GM18951 (cell line): ENCODE results near the gene TRPV5.

Experiments used
- POLR2A ChIP-seq: IDR thresholded peaks from 4 replicates; pipeline ENCODE4 v1.6.1; 2011; ENCODE audit warnings: mild to moderate bottlenecking; ENCODE audit not compliant: insufficient read length, insufficient read depth; ENCODE audit errors: extremely low read depth
- in situ Hi-C: fragments of 300-500 bp; cut with MboI; formaldehyde crosslinking; loops from one replicate; pipeline ENCODE4 v1.12.0; 2022; ENCODE audit warnings: low sequenced_read_pairs, mixed read lengths, inconsistent platforms; ENCODE audit not compliant: unreplicated experiment

TRPV5 gene

GRCh38 chr7:142910031-142910433, 23.5 kb downstream of the TRPV5 start:
- no peak for TF ChIP-seq POLR2A
- in situ Hi-C loops: no loop called here

- in situ Hi-C loops: no loop called here
Measured at GRCh38 chr7:142908921-142909890, 24.3 kb downstream of the TRPV5 start.

DNA sequence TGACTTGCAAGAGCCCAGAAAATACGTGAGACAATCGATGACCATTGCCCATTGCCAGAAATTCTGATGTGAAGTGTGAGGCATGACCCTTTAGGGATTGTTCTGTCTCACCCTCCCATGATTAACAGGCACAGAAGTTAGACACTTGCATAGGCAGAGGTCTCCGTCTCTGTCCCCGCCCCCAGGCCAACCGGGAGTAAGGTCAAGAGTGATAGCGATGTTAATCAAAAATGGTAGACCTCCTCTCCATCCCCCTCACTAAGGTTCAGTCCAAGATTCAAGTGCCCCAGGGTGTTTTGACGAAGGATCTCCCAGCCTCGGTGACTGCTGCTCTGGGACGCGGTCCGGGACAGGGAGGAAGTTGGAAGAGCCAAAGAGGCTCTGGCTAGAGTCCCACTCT, 25.3 kb downstream of the TRPV5 start:
- in situ Hi-C loops: no loop called here
- TF ChIP-seq POLR2A: no peak

More at GRCh38 chr7:142908921-142909890, 24.3 kb downstream of the TRPV5 start:
- no peak for TF ChIP-seq POLR2A

GRCh38 chr7:142906643-142907042, 26.9 kb downstream of the TRPV5 start:
- in situ Hi-C loops: no loop called here
- TF ChIP-seq POLR2A: no peak

GRCh38 chr7:142905759-142906158, 27.8 kb downstream of the TRPV5 start:
- TF ChIP-seq POLR2A: no peak
- in situ Hi-C loops: no loop called here

- no peak for TF ChIP-seq POLR2A
- in situ Hi-C loops: no loop called here
Measured at GRCh38 chr7:142904128-142904527, 29.4 kb downstream of the TRPV5 start.

- TF ChIP-seq POLR2A: no peak
- in situ Hi-C loops: no loop called here
Measured at GRCh38 chr7:142901426-142902259, 31.9 kb downstream of the TRPV5 start.

GRCh38 chr7:142899661-142900060, 33.9 kb downstream of the TRPV5 start:
- TF ChIP-seq POLR2A: no peak
- in situ Hi-C loops: no loop called here

- in situ Hi-C loops: no loop called here
- TF ChIP-seq POLR2A: no peak
Measured at GRCh38 chr7:142898377-142899170, 35.0 kb downstream of the TRPV5 start.

- TF ChIP-seq POLR2A: no peak
- in situ Hi-C loops: no loop called here
Measured at GRCh38 chr7:142897691-142898090, 35.9 kb downstream of the TRPV5 start.

GRCh38 chr7:142896741-142897379, 36.7 kb downstream of the TRPV5 start:
- in situ Hi-C loops: no loop called here
- TF ChIP-seq POLR2A: no peak

DNA sequence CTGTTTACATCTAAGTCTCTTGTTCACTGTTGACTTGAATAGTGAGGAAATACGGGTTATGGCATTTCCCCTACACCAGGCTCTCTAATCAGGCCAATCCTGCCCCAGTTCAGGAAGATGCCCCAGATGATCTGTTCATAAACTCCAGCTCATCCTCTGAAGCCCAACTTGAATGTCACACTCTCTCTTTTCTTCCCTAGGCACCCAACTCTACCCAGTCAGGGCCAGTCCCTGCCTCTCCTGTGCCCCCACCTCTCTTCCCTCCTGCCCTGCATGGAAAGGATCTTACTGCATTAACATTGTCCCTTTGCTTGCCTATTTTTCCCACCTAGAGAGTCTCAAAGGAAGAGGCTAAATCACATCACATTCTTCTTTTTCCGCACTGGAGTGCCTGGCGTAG, 37.4 kb downstream of the TRPV5 start:
- TF ChIP-seq POLR2A: no peak
- in situ Hi-C loops: no loop called here

GRCh38 chr7:142894985-142895593, 38.5 kb downstream of the TRPV5 start:
- no peak for TF ChIP-seq POLR2A
- in situ Hi-C loops: no loop called here
